Epithelial cell of proximal tubule (primary cell): ENCODE results near the gene TMEM161A. TPM values are rescaled to one million over a fixed set of nuclear protein-coding genes. Genes with fewer than 3 reads are reported as not detected.

Source experiments
- DNase-seq: peaks from one replicate; pipeline ENCODE4 v3.0.0-alpha.2; 2011; ENCODE audit warnings: low read depth
- H3K4me3 ChIP-seq: 2 replicates; pipeline ENCODE4 v1.5.1; 2011; ENCODE audit warnings: low read depth, mild to moderate bottlenecking, low read length
- total RNA-seq: library from RNA; depleted of rRNA; stranded (reverse); fragments of >200 nt; gene quantifications from 2 replicates; pipeline ENCODE4 v1.2.3, GENCODE V29; 2015
- TF ChIP-seq, protein P1 (sequence below): conservative IDR thresholded peaks from 2 replicates; pipeline ENCODE4 v1.5.1; 2012; ENCODE audit warnings: low read depth, mild to moderate bottlenecking, low read length

The TMEM161A gene
- total RNA-seq, 1 donor from 2014 or later: 32.6 TPM

DNA sequence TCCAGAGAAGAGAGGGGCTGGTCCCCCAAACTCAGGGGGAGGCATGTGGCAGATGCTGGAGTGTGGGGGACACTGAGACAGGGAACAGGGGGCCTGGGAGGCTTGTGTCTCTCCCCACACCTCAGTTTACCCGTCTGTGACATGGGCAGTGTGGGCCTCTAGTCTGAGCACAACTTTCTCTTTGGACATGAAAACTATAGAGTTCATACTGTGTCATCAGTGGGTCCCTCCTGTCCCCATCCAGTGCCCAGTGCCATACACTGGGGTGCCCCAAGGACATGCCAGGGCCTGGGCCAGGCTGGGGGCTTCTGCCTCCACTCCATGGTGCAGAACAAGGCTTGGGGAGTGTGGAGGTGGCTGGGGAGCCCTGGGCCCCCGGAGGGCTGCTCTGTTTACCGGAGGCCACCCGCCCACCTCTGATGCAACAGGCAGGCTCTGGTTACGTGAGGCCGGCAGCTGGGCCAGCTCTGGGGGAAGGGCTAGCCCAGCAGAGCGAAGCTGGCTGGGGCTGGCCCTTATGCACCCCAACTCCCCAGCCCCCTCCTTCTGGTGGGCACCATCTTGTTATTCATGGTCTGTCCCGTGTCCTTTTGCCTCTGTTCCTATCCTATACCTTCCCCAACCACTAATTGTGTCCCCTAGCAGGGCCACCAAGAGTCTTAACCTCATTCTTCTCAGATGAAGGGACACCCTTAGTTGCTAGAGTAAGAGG, 33.7 kb upstream of the TMEM161A start:
- no peak overlapping the region for H3K4me3 ChIP-seq
- no peak for DNase-seq
- TF ChIP-seq, protein P1, sequence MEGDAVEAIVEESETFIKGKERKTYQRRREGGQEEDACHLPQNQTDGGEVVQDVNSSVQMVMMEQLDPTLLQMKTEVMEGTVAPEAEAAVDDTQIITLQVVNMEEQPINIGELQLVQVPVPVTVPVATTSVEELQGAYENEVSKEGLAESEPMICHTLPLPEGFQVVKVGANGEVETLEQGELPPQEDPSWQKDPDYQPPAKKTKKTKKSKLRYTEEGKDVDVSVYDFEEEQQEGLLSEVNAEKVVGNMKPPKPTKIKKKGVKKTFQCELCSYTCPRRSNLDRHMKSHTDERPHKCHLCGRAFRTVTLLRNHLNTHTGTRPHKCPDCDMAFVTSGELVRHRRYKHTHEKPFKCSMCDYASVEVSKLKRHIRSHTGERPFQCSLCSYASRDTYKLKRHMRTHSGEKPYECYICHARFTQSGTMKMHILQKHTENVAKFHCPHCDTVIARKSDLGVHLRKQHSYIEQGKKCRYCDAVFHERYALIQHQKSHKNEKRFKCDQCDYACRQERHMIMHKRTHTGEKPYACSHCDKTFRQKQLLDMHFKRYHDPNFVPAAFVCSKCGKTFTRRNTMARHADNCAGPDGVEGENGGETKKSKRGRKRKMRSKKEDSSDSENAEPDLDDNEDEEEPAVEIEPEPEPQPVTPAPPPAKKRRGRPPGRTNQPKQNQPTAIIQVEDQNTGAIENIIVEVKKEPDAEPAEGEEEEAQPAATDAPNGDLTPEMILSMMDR: no peak

DNA sequence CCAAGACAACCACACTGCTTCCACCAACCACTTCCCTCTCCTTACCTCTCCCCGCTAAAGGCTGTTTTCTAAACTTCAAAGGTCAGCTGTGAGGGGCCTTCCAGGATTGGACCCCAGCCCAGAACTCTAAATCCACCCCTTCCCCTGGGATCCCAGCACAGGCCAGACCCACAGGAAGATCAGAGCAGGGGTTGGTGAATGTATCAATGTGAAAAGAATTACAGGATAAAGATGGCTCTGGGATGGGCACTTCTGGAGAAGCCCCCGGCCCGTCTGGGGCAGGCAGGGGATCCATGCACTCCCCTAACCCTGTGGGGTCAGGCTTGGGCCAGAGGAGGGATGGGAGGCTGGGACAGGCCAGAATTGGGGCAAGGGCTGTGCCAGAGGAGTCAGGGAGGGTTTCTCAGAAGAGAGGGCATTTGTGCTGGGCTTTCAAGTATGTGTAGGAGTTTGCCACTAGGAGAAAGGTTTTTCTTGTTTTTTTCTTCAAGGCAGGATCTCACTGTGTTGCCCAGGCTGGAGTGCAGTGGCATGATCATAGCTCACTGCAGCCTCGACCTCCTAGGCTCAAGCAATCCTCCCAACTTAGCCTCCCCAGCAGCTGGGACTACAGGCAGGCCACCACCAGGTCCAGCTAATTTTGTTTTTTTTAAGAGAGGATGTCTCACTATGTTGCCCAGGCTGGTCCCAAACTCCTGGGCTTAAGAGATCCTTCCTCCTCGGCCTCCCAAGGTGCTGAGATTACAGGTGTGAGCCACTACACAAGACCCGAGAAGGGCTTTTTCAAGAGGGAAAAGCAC, 32.8 kb upstream of the TMEM161A start:
- TF ChIP-seq, protein P1: no peak
- DNase-seq: no peak

DNA sequence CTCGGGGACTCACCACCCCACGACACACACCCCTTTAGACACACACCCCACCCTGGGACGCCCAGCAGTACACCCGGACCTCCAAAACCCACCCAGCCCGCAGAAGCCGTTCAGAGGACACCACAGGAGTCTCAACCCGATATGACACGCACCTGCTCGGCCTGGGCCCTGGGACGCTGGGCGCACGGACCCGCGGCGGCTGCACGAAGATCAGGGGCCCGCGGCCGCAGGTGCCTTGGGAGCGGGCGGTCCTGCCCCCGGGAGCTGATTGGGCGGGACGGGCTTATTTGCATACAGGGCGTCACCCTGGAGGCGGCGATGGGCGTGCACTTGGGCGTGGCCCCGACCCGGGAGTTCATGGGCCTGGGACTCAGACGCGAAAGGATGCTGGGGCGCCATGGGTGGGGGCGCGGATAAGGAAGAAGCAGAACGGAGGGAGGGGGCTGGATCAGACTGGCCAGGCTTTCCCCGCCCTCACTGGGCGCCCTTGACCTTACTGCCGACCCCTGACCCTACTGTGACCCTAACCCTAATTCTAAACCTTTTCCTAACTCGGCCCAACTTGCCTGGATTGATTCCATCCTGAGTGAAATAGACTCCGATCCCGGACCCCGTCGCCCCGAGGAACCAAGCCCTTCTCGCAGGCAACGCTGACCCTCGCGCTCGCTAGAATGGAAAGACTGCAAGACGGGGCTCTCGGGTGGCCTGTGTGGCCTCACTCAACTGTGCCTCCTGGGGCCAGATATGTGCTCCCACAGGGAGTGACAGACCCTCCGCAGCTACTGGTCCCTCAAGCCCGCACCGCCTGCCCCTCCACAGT, 32.0 kb upstream of the TMEM161A start, which contains the start of gene MEF2B:
TSS of gene MEF2B (minus strand) at position 211 of the 820 bp plus-strand sequence. CDS start 19,528 bp downstream, outside the sequence.
- no peak for DNase-seq
- TF ChIP-seq, protein P1: no peak
- peak within 1 kb of the TSS; percentile 19 for H3K4me3 ChIP-seq

More for the DNA sequence above, 32.8 kb upstream of the TMEM161A start:
- no peak overlapping the region for H3K4me3 ChIP-seq

DNA sequence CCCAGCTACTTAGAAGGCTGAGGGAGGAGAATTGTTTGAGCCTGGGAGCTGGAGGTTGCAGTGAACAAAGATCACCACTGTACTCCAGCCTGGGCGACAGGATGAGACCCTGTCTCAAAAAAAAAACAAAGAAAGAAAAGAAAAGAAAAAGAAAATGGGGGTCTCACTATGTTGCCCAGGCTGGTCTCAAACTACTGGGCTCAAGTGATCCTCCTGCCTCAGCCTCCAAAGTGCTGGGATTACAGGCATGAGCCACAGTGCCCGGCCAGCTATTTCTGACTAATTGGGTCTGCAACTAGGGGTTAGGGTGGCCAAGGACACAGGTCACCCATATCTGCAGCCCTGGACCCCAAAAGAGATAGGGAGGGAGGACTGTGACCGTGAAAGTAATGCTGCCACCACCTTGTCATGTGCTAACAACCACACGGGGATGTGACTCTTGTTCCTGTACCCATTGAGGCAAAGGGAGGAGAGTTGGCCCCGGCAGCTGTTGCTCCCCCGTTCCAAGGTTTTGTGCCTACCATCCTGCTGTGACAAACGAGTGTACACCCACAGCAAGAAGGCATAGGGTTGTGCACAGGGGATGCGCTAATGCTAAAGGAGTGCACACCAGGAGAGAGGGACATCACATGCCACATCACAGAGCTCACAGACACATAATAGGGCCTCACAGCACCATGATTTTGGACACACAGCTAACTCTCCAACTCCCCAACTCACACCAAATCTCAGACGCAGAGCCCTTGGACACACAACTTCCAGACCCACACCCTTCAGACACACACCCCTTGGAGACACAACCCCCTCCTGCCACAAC, 31.2 kb upstream of the TMEM161A start:
- no peak for DNase-seq
- peak overlapping the region; percentile 19 for H3K4me3 ChIP-seq
- TF ChIP-seq, protein P1: no peak

DNA sequence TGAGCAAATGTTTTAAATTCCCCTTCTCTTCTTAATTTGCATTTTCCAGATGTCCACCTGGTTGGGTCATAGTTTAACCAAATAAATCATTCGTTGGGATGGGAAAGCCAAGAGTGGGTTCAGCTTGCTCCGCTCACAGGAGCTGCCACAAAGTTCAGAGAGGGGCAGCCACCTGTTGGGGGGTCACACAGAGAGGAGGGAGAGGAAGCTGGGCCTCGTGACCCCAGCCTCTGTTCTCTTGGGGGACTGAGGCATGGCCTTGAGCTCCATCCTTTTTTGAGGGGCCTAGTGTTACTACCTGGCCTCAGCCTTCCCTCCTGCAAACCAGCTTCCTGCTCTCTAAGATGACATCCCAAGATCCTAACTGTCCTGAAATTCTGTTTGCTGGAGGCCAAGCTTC, 29.3 kb upstream of the TMEM161A start:
- no peak for DNase-seq

More for the DNA sequence above, 29.3 kb upstream of the TMEM161A start:
- TF ChIP-seq, protein P1: no peak
- H3K4me3 ChIP-seq: no peak overlapping the region
